Measurements from ENCODE around the gene PTPRA. TPM values are rescaled to one million over a fixed set of nuclear protein-coding genes. Genes with fewer than 3 reads are reported as not detected.
"Not testable (repeated sequence)": the region's sequence is repeated elsewhere in the genome, so short reads cannot be mapped to it uniquely, and the experiment has no call there.

PTPRA gene
- polyA plus RNA-seq, 4 donors, result 7.4 to 48.1 (median 18.2) TPM

- no peak overlapping the region for H3K4me3 ChIP-seq (ENCODE audit: low read depth in 1 of 3, low read length in 3 of 3)
- H3K36me3 ChIP-seq (ENCODE audit: control insufficient read depth in 3 of 3, insufficient read depth in 2 of 3, low read depth in 1 of 3, low read length in 3 of 3), result peaks cover 2 to 26% (median 12%) of the 10 kb centered on the region in 3 donors
- no peak for DNase-seq
- H3K4me1 ChIP-seq (ENCODE audit: control insufficient read depth in 3 of 3, insufficient read depth in 2 of 3, low read depth in 1 of 3, low read length in 2 of 3), result no peaks in the 10 kb centered on the region
- H3K27ac ChIP-seq (ENCODE audit: low read depth in 1 of 3, low read length in 2 of 3), result no peak overlapping the region
- no peaks in the 10 kb centered on the region for H3K9me3 ChIP-seq (ENCODE audit: control insufficient read depth in 2 of 2, insufficient read depth in 1 of 2, low read depth in 1 of 2, low read length in 1 of 2)
- 96 to 99% (median 97%) methylated on average over 5 of the region's 5 CpGs for WGBS, 3 donors
- no peak for FAIRE-seq
- H3K27me3 ChIP-seq (ENCODE audit: control insufficient read depth in 3 of 3, insufficient read depth in 3 of 3, low read length in 3 of 3), result no peaks in the 10 kb centered on the region
Observed at GRCh38 chr20:3013771-3014170, 140.5 kb downstream of the PTPRA start.

GRCh38 chr20:3014179-3014578 is 140.9 kb downstream of the PTPRA start:
- FAIRE-seq, result no peak
- H3K4me3 ChIP-seq (ENCODE audit: low read depth in 1 of 3, low read length in 3 of 3), result no peak overlapping the region
- H3K4me1 ChIP-seq (ENCODE audit: control insufficient read depth in 3 of 3, insufficient read depth in 2 of 3, low read depth in 1 of 3, low read length in 2 of 3), result no peaks in the 10 kb centered on the region
- no peak for DNase-seq
- WGBS, 3 donors, result 92 to 97% (median 94%) methylated on average over 7 of the region's 7 CpGs
- peaks cover 2 to 26% (median 10%) of the 10 kb centered on the region in 3 donors for H3K36me3 ChIP-seq (ENCODE audit: control insufficient read depth in 3 of 3, insufficient read depth in 2 of 3, low read depth in 1 of 3, low read length in 3 of 3)
- H3K9me3 ChIP-seq (ENCODE audit: control insufficient read depth in 2 of 2, insufficient read depth in 1 of 2, low read depth in 1 of 2, low read length in 1 of 2), result no peaks in the 10 kb centered on the region
- no peaks in the 10 kb centered on the region for H3K27me3 ChIP-seq (ENCODE audit: control insufficient read depth in 3 of 3, insufficient read depth in 3 of 3, low read length in 3 of 3)
- H3K27ac ChIP-seq (ENCODE audit: low read depth in 1 of 3, low read length in 2 of 3), result no peak overlapping the region

GRCh38 chr20:3014662-3015061 is 141.4 kb downstream of the PTPRA start:
- Histone ChIP-seq H3K27me3 (ENCODE audit: control insufficient read depth in 3 of 3, insufficient read depth in 3 of 3, low read length in 3 of 3) (no peaks in the 10 kb centered on the region), H3K4me1 (ENCODE audit: control insufficient read depth in 3 of 3, insufficient read depth in 2 of 3, low read depth in 1 of 3, low read length in 2 of 3) (no peaks in the 10 kb centered on the region), H3K4me3 (ENCODE audit: low read depth in 1 of 3, low read length in 3 of 3) (no peak overlapping the region), H3K27ac (ENCODE audit: low read depth in 1 of 3, low read length in 2 of 3) (no peak overlapping the region), H3K36me3 (ENCODE audit: control insufficient read depth in 3 of 3, insufficient read depth in 2 of 3, low read depth in 1 of 3, low read length in 3 of 3) (peaks cover 2 to 26% (median 10%) of the 10 kb centered on the region in 3 donors), H3K9me3 (ENCODE audit: control insufficient read depth in 2 of 2, insufficient read depth in 1 of 2, low read depth in 1 of 2, low read length in 1 of 2) (no peaks in the 10 kb centered on the region)
- WGBS, 3 donors, result 77 to 88% (median 82%) methylated on average over 3 of the region's 3 CpGs
- FAIRE-seq (no peak), DNase-seq (no peak)

GRCh38 chr20:3015302-3015701 is 142.0 kb downstream of the PTPRA start:
- DNase-seq; H3K9me3 ChIP-seq (ENCODE audit: control insufficient read depth in 2 of 2, insufficient read depth in 1 of 2, low read depth in 1 of 2, low read length in 1 of 2); H3K27ac ChIP-seq (ENCODE audit: low read depth in 1 of 3, low read length in 2 of 3); FAIRE-seq; H3K4me1 ChIP-seq (ENCODE audit: control insufficient read depth in 3 of 3, insufficient read depth in 2 of 3, low read depth in 1 of 3, low read length in 2 of 3); H3K4me3 ChIP-seq (ENCODE audit: low read depth in 1 of 3, low read length in 3 of 3); H3K27me3 ChIP-seq (ENCODE audit: control insufficient read depth in 3 of 3, insufficient read depth in 3 of 3, low read length in 3 of 3): not testable (repeated sequence)
- peaks cover 2 to 22% (median 8%) of the 10 kb centered on the region in 3 donors for H3K36me3 ChIP-seq (ENCODE audit: control insufficient read depth in 3 of 3, insufficient read depth in 2 of 3, low read depth in 1 of 3, low read length in 3 of 3)
- WGBS, 3 donors, result 96 to 98% (median 97%) methylated on average over 5 of the region's 5 CpGs

- WGBS, 3 donors, result 91 to 99% (median 94%) methylated on average over 4 of the region's 4 CpGs
- Histone ChIP-seq H3K4me3 (ENCODE audit: low read depth in 1 of 3, low read length in 3 of 3) (no peak overlapping the region), H3K36me3 (ENCODE audit: control insufficient read depth in 3 of 3, insufficient read depth in 2 of 3, low read depth in 1 of 3, low read length in 3 of 3) (peaks cover 2 to 45% (median 19%) of the 10 kb centered on the region in 3 donors), H3K27me3 (ENCODE audit: control insufficient read depth in 3 of 3, insufficient read depth in 3 of 3, low read length in 3 of 3) (no peaks in the 10 kb centered on the region), H3K27ac (ENCODE audit: low read depth in 1 of 3, low read length in 2 of 3) (no peak overlapping the region), H3K9me3 (ENCODE audit: control insufficient read depth in 2 of 2, insufficient read depth in 1 of 2, low read depth in 1 of 2, low read length in 1 of 2) (no peaks in the 10 kb centered on the region), H3K4me1 (ENCODE audit: control insufficient read depth in 3 of 3, insufficient read depth in 2 of 3, low read depth in 1 of 3, low read length in 2 of 3) (peaks cover 0 to 4% (median 0%) of the 10 kb centered on the region in 3 donors)
- FAIRE-seq (no peak), DNase-seq (no peak)
Observed at GRCh38 chr20:3021327-3021726, 148.0 kb downstream of the PTPRA start.

- no peak overlapping the region for H3K27ac ChIP-seq (ENCODE audit: low read depth in 1 of 3, low read length in 2 of 3)
- peaks cover 0 to 4% (median 0%) of the 10 kb centered on the region in 3 donors for H3K4me1 ChIP-seq (ENCODE audit: control insufficient read depth in 3 of 3, insufficient read depth in 2 of 3, low read depth in 1 of 3, low read length in 2 of 3)
- no peaks in the 10 kb centered on the region for H3K9me3 ChIP-seq (ENCODE audit: control insufficient read depth in 2 of 2, insufficient read depth in 1 of 2, low read depth in 1 of 2, low read length in 1 of 2)
- DNase-seq (no peak), FAIRE-seq (no peak)
- 94 to 99% (median 96%) methylated on average over 5 of the region's 5 CpGs for WGBS, 3 donors
- H3K4me3 ChIP-seq (ENCODE audit: low read depth in 1 of 3, low read length in 3 of 3), result no peak overlapping the region
- no peaks in the 10 kb centered on the region for H3K27me3 ChIP-seq (ENCODE audit: control insufficient read depth in 3 of 3, insufficient read depth in 3 of 3, low read length in 3 of 3)
- H3K36me3 ChIP-seq (ENCODE audit: control insufficient read depth in 3 of 3, insufficient read depth in 2 of 3, low read depth in 1 of 3, low read length in 3 of 3), result peaks cover 2 to 48% (median 23%) of the 10 kb centered on the region in 3 donors
Observed at GRCh38 chr20:3021777-3022176, 148.5 kb downstream of the PTPRA start.

- H3K36me3 ChIP-seq (ENCODE audit: control insufficient read depth in 3 of 3, insufficient read depth in 2 of 3, low read depth in 1 of 3, low read length in 3 of 3), result peaks cover 2 to 57% (median 27%) of the 10 kb centered on the region in 3 donors
- not testable (repeated sequence) for H3K27ac ChIP-seq (ENCODE audit: low read depth in 1 of 3, low read length in 2 of 3); H3K27me3 ChIP-seq (ENCODE audit: control insufficient read depth in 3 of 3, insufficient read depth in 3 of 3, low read length in 3 of 3); FAIRE-seq; DNase-seq; H3K4me1 ChIP-seq (ENCODE audit: control insufficient read depth in 3 of 3, insufficient read depth in 2 of 3, low read depth in 1 of 3, low read length in 2 of 3); H3K4me3 ChIP-seq (ENCODE audit: low read depth in 1 of 3, low read length in 3 of 3); H3K9me3 ChIP-seq (ENCODE audit: control insufficient read depth in 2 of 2, insufficient read depth in 1 of 2, low read depth in 1 of 2, low read length in 1 of 2)
- 84 to 93% (median 84%) methylated on average over 19 to 20 of the region's 20 CpGs for WGBS, 3 donors
Observed at GRCh38 chr20:3022559-3023490, 149.5 kb downstream of the PTPRA start.

GRCh38 chr20:3027987-3028386 is 154.7 kb downstream of the PTPRA start:
- no peak for FAIRE-seq
- DNase-seq, result no peak
- 60 to 78% (median 62%) methylated on average over 2 of the region's 2 CpGs for WGBS, 3 donors
- Histone ChIP-seq H3K27me3 (ENCODE audit: control insufficient read depth in 3 of 3, insufficient read depth in 3 of 3, low read length in 3 of 3) (no peaks in the 10 kb centered on the region), H3K4me1 (ENCODE audit: control insufficient read depth in 3 of 3, insufficient read depth in 2 of 3, low read depth in 1 of 3, low read length in 2 of 3) (no peaks in the 10 kb centered on the region), H3K36me3 (ENCODE audit: control insufficient read depth in 3 of 3, insufficient read depth in 2 of 3, low read depth in 1 of 3, low read length in 3 of 3) (peaks cover 4 to 53% (median 35%) of the 10 kb centered on the region in 3 donors), H3K27ac (ENCODE audit: low read depth in 1 of 3, low read length in 2 of 3) (no peak overlapping the region), H3K9me3 (ENCODE audit: control insufficient read depth in 2 of 2, insufficient read depth in 1 of 2, low read depth in 1 of 2, low read length in 1 of 2) (no peaks in the 10 kb centered on the region), H3K4me3 (ENCODE audit: low read depth in 1 of 3, low read length in 3 of 3) (no peak overlapping the region)

Data from small intestine (tissue), 7 donors.